Suppressor macrophage treated with lipopolysaccharide for 1 hour (primary cell): ENCODE results near the gene VPS41.
"Not testable (repeated sequence)": the region's sequence is repeated elsewhere in the genome, so short reads cannot be mapped to it uniquely, and the experiment has no call there.

Source experiments
- DNase-seq, 3 donors: peaks; one replicate each; pipeline ENCODE4 v3.0.0-alpha.2; 2020 to 2022

The VPS41 gene

DNA sequence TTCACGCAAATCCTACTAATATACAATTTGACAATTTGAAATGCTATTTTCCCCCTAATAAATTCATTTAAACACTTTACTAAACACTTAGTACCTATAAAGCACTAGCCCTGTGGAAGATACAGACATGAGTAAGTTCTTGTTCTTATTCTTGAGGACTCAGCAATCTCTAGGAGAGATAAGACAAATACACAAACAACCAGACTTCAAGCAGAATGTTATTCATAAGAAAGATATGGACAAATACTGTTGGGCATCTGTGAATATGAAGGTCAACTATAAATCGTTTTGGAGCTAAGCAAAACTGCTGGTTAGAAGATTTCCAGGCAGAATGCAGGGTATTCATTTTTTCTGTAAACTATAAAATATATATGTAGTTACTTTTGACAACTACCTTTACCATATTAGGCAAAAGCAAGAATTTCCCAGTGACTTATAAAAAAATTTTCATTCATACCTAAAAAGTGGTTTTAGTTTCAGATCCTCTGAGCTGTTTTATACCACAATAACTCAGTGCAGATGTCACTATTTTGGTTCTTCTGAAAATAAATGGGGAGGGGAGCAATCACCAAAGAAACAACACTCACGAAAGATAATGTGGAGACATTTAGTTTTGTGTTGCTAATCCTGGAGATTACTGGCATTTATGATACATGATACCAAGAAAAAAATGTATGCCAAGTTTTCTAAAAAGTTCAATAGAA is 3.8 kb downstream of the VPS41 start:
- DNase-seq: peak in 1 of 3 donors; percentile 29

DNA sequence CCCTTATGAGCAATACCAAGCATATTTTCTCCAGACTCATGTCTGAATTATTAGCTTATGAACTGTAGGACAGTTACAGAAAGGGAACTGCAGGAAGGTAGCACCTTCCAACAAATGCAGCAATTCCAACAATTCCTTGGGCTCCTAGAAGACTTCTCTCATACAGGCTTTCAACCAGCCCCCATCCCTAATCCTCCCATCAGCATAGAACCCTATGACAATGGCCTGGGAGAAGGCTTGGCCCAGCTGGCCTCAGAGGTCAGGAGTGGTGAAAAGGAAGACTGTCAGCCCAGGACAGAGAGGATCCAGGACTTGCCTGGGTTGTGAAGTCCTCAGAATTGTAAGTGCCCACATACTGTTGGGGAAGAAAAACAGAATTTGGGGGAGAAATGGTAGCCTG is 5.9 kb downstream of the VPS41 start:
- DNase-seq: no peak

DNA sequence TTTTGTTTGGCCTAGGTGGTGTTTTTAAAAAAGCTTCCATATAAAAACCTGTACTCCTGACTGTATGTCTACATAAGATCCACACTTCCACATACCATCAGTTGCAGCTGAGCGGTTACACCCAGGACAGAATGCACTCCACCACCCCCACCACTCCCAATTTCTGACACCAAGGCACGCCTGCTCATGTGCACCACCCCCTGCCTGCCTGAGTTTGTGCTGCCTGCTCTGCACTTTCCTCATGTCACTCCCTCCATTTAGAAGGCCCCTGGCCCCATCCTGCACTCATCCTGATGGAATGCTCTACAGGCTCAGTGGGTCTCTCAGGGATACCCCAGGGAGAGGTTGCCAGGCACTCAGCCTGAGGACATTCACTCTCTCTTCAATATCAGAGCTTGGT is 6.5 kb downstream of the VPS41 start:
- DNase-seq: no peak

DNA sequence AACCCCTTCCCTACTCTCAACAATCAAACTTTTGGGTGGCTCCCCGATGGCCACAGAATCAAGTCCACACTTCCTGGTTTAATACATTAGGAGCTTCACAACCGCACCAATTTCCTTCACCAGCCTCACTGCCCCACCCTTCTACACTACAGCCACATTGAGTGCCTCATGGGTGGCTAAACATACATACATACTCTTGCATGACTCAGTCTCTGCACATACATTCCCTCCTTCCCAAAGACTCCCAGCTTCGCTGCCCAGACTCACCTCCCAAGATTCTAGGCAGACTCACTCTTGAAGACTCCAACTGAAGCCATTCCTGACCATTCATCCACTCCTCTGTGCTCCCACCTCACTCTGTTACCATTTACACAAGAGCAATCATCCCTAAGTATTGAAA is 15.9 kb downstream of the VPS41 start:
- no peak for DNase-seq

DNA sequence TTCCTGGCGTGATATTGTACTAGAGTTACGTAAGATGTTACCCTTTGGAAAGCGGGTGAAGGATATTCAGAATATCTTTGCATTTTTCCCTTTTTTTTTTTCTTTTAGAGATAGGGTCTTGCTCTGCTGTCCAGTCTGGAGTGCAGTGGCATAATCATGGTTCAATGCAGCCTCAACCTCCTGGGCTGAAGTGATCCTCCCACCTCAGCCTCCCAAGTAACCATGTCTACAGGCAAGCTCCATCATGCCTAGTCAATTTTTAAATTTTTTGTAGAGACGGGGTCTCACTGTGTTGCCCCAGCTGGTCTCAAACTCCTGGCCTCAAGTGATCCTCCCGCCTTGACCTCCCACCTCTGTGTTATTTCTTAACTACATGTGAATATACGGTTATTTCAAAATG is 18.4 kb downstream of the VPS41 start:
- DNase-seq: no peak

DNA sequence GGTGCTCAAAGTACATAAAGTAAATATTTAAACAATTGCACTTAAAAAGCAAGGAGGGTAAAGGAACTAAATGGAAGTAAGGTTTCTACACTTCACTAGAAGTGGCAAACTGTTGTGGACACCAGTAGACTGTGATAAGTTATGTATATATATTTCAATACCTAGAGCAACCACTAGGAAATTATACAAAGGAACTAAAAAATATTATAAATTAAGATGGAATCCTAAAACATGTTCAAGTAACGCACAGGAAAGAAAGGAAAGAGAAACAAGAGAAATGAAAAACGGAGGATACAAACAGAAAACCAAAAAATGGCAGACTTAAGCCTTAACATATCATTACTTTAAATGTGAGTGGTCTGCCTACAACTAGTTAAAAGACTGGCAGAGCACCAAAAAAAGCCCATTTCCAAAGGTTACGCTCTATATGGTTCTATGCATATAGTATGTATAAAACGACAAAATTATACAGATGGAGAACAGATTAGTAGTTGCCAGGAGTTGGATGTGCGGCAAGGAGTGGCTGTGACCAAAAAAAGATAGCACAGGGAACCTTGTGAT is 19.0 kb downstream of the VPS41 start:
- no peak for DNase-seq

DNA sequence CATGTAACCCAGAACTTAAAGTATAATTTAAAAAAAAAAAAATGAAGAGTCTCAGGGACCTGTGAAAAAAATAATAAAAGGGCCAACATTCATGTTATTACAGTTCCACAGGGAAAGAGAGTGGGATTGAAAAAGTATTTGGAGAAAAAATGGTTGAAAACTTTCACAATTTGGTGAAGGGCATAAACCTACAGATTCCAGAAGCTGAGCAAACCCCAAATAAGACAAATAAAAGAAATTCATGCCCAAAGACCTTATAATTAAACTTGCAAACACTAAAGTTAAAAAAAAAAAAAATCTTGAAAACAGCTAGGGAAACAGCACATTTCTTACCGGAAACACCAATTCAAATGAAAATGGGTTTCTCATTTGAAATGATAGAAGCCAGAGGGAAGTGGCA is 19.9 kb downstream of the VPS41 start:
- DNase-seq: no peak

DNA sequence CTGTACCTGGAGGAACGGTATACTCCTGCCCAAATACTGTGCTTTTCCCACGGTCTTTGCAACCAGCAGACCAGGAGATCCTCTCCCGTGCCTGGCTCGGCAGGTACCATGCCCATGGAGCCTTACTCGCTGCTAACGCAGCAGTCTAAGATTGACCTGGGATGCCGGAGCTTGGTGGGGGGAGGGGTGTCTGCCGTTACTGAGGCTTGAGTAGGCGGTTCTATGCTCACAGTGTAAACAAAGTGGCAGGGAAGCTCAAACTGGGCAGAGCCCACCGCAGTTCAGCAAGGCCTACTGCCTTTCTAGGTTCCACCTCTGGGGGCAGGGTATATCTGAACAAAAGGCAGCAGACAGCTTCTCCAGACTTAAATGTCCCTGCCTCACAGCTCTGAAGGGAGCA is 22.7 kb downstream of the VPS41 start:
- DNase-seq: no peak

DNA sequence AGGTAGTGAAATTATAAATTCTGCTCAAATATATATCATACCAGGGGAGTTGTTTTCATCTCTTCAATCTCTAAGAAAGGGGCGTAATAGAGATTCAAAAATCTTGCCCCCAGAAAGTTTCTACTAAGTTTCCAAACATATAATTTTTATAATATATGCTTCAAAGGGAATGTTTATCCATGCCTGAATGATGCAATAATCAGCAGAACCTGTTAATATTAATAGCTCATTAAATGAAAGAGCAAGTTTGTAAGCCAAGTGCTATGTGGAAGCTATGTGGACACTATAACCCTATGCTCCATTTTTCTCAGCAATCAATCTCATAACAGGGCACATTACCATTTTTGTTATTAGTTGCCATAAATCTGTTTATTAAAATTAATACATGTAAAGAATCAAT is 25.3 kb downstream of the VPS41 start:
- DNase-seq: no peak

DNA sequence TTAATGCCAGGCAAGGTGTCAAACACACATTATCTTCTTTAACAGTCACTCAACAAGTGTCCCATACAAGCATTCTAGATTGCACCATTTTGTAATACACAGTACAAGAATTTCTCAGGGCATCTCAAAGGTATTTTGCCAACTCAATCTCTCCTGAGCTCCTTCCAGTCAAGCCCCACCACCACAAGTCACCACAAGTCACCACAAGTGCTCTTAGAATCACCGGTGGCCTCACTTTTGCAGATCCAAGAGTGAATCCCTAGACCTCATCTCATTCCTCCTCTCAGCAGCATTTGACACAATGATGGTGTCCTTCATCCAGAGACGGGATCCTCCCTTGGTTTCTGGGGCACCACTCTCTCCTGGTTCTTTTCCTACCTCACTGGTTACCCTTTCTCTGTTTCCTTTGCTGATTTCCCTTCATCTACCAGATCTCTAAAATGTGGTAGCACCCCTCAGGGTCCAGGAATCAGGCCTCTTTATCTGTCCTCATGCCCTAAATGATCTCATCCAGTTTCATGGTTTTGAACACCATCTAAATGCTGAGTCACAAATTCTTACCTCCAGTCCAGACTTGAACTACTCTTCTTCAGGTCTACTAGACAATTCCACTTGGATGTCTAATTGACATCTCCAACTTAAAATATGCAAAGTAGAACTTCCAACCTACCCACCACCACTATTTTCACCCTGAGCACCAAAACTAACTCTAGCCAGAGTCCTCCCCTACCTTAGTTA is 26.9 kb downstream of the VPS41 start:
- no peak for DNase-seq

DNA sequence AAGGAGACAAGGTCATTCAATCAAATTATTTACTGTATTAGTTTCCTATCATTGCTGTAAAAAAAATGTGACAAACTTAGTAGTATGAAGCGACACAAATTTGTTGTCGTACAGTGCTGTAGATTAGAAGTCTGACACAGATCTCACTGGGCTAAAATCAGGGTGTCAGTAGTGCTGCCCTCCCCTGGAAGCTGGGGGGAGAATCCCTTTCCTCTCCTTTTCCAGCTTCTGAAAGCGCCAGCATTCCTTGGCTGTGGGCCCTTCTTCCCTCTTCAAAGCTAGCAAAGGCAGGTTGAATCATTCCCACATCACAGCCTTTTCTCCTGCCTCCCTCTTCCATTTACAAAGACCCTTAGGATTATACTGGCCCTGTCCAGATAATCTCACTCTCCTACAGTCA is 28.0 kb downstream of the VPS41 start:
- no peak for DNase-seq

DNA sequence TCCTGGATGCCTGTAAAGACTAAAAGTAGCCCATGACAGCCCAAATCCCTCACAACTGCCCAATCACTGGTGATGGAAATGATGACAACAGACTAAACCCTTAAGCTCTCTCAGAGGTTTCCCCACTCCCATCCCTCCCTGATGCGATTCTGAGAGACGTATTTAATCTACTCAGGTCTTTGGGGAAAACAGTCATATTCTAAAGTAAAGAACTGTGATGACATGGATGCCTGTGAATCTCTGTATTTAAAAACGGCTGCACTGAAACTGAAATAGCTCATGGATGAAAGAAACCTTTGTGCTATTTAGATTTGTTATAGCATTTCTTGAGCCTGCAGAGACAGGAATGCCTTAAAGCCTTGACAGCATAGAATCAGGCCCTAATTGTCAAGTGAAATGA is 28.5 kb downstream of the VPS41 start:
- DNase-seq: no peak

DNA sequence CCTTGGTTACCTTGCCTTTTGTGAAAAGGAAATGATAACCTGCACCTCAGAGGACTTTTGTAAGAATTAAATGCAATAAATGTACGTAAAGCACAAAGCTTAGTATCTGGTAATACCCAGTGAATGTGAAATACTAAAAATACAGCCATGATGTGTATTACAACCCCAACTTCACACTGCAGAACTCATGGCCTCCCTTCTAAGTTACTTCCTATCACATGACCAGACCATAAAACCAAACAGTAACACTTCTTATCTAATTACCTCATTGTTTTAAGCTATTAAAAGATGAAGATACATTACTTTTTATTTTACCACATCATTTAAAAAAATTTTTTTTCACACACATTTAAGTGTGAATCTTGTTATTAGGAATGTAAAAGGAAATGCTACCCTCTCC is 29.0 kb downstream of the VPS41 start:
- no peak for DNase-seq

DNA sequence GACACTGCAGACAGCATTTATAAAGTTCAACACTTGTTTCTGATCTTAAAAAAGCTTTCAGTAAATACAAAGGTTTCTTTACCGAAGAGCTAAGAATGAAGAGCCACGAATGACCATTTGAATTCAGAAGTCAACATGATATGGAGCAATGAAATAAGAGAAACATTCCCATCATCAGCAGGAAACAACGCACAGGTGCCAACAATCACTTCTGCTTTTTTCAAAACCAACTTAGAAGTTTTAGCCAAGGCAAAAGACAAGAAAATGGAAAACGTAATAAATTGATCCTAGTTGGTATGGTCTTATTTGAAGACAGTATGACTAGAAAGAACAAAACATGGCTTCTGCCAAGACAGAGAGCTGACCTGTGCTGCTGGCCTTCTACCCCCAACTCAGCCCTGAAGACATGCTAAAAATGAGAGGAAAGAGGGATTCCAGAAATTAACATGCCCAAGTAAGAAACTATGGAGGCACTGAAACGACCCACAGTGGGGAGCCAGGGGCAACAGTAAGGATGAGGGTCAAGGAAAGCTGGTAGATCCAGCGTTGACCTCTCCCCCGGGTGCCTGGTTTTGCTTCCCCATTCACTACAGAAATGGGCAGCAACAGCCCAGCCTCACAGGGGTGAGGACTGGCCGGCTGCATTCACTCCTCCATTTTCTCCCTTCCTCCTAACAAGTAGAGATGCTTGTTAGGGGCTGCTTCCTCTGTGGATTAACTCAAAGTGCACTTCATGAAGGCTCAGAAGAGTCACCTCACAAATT is 30.1 kb downstream of the VPS41 start:
- no peak for DNase-seq

DNA sequence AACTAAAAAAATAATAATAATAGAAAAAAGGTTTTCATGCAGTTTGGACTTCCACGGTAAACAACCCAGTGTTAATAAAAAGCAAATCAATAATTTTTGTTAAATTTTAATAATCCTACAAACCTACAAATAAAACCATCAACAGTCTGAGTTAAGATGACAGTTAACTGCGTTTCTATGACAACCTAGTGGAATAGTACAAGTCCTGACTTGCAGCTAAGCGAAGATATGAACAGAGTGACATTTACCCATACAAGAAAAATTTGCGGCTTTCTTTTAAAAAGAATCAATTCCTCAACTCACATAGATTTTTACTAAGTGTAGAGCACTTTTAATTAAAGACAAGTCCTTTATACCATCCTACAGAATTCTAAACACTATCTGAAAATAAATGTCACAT is 35.6 kb downstream of the VPS41 start:
- DNase-seq: no peak

DNA sequence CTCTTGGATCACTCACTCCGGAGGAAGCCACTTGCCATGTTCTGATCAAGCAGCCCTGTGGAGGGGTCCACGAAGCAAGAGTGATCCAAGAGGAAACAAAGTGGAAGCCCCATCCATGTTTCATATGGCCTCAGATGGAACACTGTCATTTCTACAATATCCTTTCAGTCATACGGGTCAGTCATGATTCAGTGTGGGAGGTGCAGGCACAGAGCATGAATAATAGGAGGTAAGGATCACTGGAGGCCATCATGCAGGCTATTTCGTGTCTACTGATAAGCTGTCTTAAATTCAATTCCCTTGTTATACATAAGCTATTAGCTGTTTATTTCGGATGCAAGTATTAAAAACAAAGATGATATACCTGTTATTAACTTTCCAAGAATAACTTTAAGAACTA is 36.8 kb downstream of the VPS41 start:
- no peak for DNase-seq

DNA sequence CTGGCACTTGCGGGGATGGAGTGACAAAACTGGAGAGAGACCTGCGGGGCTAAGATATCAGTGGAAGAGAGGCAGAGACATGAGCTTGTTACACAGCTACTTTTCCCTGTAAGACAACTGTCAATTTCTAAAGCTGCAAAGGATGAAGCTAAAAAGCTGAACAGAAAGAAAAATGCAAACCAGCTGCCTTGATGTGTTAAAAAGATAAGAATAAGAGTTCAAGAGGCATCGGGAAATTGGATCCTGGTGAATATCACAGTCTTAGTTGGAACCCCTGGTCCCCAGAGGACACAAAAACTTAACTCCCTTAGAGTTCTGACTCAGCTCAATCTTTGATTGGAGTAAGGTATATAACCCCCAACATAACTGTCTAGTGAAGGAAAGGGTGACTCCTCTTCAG is 38.8 kb downstream of the VPS41 start:
- DNase-seq: no peak

DNA sequence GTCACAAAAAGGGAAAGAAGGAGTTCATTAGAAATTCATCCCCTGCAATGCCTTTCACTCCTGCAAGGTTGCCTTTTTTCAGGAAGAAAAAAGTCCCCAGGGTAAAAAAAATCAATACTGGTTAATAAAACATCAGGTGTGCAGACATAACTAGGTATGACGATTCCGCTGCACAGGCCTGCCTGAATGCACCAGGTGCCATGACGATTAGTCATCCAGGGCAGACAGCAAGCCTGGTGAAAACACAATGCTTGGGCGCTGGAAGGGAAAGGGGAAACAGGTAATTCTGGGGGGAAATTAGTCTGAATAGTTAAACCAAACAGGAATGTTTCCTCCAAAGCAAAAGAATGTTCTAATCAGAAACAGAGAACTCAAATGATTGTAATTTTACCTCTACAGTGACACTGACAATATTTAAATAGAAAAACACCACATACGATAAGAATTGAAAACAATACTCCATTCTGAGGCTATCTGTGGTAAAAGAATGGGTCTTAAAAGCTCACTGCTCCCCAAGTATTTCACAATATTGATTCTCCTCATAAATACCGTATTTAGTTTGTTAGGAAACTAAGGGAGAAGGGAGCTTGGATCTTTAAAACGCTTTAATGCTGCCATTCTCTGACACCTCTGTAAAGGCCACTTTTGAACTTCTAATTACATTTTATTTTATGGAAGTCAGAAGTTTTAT is 45.2 kb downstream of the VPS41 start:
- DNase-seq: no peak

DNA sequence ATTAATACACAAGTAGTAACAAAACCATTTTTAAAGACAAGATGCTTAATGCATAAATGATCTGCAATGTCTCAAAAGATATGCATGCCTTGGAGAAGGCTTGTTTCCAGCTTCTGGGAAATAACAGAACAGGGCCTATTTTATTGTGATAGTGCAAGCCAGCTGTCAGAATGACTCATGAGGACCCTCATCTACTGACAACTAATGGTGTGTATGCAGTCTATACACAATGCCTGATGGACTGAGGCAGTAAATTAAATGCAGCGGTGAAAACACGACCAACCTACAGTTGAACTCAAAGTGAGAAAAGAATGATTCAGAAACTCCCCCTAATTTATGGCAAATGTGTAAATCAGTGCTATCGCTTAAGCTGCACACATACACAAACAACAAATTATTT is 46.3 kb downstream of the VPS41 start:
- DNase-seq: no peak

DNA sequence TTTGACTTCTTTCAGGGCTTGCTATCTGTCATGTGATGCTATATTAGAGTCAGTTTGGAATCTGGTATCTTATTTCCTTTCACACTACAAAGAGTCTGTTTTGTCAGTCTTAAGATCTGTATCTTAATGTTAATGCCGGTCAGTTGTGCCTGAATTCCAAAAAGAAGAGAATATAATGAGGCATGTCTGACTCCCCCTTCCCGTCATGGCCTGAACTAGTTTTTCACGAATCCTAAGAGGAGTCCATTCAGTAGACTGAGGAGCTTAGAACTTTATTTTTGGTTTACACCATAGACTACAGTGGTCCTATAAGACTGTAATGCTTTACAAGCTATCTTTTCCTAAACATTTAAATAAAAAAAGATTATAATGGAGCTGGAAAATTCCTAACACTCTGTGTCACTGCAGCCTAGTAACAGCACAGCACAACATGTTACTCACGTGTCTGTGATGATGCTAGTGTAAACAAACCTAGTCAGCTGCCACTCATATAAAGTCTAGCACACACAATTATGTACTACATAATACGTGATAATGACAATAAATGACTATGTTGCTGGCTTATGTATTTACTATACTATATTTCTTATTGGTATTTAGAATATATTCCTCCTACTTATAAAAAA is 50.6 kb downstream of the VPS41 start:
- DNase-seq: no peak

DNA sequence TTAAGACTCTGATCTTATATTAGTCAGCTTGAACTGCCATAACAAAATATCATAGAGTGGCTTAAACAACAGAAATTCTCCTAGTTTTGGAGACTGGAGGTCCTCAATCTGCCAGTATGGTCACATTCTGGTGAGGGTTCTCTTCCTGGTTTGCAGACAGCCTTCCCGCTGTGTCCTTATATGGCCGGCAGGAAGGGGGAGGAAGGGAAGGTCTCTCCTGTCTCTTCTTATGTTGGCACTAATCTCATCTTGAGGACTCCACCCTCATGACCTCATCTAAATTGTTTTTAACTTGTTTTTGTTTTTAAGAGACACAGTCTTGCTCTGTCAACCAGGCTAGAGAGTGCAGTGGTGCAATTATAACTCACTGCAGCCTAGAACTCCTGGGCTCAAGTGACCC is 53.1 kb downstream of the VPS41 start:
- no peak for DNase-seq

DNA sequence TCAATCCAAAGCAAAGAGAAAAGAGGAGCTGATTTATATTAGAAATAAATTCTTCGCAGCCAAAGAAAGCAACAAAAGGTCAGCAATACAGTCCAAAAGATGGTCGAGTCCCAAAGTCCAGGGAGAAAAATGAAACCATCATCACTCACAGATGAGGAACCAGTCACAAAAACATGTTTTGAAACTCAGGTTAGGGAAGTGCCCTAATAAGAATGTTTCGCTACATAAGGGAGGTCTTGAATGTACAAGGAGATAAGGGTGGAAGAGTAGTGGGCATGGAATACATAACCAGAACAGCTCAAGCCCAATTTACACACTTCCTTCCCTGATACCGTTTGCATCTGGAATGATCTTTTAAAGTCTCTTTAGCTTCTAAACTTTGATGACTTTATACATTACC is 53.6 kb downstream of the VPS41 start:
- DNase-seq: peak; percentile 13 to 40 (median 26)

DNA sequence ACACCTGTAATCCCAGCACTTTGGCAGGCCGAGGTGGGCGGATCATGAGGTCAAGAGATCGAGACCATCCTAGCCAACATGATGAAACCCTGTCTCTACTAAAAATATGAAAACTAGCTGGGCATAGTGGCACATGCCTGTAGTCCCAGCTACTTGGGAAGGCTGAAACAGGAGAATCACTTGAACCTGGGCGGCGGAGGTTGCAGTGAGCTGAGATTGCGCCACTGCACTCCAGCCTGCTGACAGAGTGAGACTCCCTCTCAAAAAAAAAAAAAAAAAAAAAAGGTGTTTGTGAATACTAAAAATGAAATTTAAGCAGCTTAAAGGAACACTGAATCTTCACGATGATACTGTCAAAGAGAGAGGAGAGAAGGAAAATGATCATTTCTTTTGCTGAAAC is 54.0 kb downstream of the VPS41 start:
- DNase-seq: not testable (repeated sequence)
